GM10847 (cell line): Measurements from ENCODE around the gene KSR1.

Experiments used
- POLR2A ChIP-seq: IDR thresholded peaks from 2 replicates; pipeline ENCODE4 v1.6.1; 2011; ENCODE audit not compliant: insufficient read length; ENCODE audit errors: extremely low read depth

KSR1 gene

GRCh38 chr17:27479838-27480237 lies 23.6 kb downstream of the KSR1 start:
- no peak for TF ChIP-seq POLR2A

- TF ChIP-seq POLR2A: no peak
Measured at GRCh38 chr17:27480699-27481098, 24.5 kb downstream of the KSR1 start.

- TF ChIP-seq POLR2A: no peak
Measured at GRCh38 chr17:27481327-27481726, 25.1 kb downstream of the KSR1 start.

GRCh38 chr17:27485125-27485524 lies 28.9 kb downstream of the KSR1 start:
- no peak for TF ChIP-seq POLR2A

- TF ChIP-seq POLR2A: no peak
Measured at GRCh38 chr17:27485716-27486495, 29.7 kb downstream of the KSR1 start.

GRCh38 chr17:27486741-27487140 lies 30.5 kb downstream of the KSR1 start:
- TF ChIP-seq POLR2A: no peak

GRCh38 chr17:27488231-27488630 lies 32.0 kb downstream of the KSR1 start:
- no peak for TF ChIP-seq POLR2A

GRCh38 chr17:27489045-27489715 lies 32.9 kb downstream of the KSR1 start:
- TF ChIP-seq POLR2A: no peak

- no peak for TF ChIP-seq POLR2A
Measured at GRCh38 chr17:27490391-27490790, 34.1 kb downstream of the KSR1 start.

- no peak for TF ChIP-seq POLR2A
Measured at GRCh38 chr17:27491713-27492190, 35.5 kb downstream of the KSR1 start.

- no peak for TF ChIP-seq POLR2A
Measured at GRCh38 chr17:27492470-27492869, 36.2 kb downstream of the KSR1 start.

- TF ChIP-seq POLR2A: no peak
Measured at GRCh38 chr17:27493088-27493487, 36.8 kb downstream of the KSR1 start.

GRCh38 chr17:27494192-27495091 lies 38.2 kb downstream of the KSR1 start:
- no peak for TF ChIP-seq POLR2A

- TF ChIP-seq POLR2A: no peak
Measured at GRCh38 chr17:27495460-27495859, 39.2 kb downstream of the KSR1 start.

- TF ChIP-seq POLR2A: no peak
Measured at GRCh38 chr17:27496005-27496404, 39.8 kb downstream of the KSR1 start.
